H1 (cell line): ENCODE data around the gene SEPTIN5. TPM values are rescaled to one million over a fixed set of nuclear protein-coding genes. Genes with fewer than 3 reads are reported as not detected.
"Not testable (repeated sequence)": the region's sequence is repeated elsewhere in the genome, so short reads cannot be mapped to it uniquely, and the experiment has no call there.

Source experiments
- CTCF ChIA-PET: fragments of 300-600 bp; sonication (Branson Sonifier 250); formaldehyde crosslinking; loops from one replicate; lab custom pipeline; 2021; ENCODE audit not compliant: partially characterized antibody; lab: Charles Lee
- POLR2A ChIA-PET: fragments of 300-600 bp; sonication (Branson Sonifier 250); formaldehyde crosslinking; loops from one replicate; lab custom pipeline; 2021; ENCODE audit warnings: inconsistent platforms; ENCODE audit not compliant: partially characterized antibody; lab: Charles Lee
- DNase-seq, 2 experiments: peaks; one replicate each; pipeline versions ENCODE4 v3.0.0 to v3.0.0-alpha.2; 2010 to 2022; ENCODE audit warnings: low spot score in 2 of 2, low read depth in 1 of 2, mixed read lengths in 1 of 2
- FAIRE-seq: peaks from 2 replicates; lab custom pipeline; 2011; peaks lifted over from hg19 to GRCh38; lab: Jason Lieb, UNC
- H2AFZ ChIP-seq: 2 replicates; pipeline ENCODE4 v1.8.1; 2012; ENCODE audit warnings: low read length, inconsistent platforms
- H2AK5ac ChIP-seq: 2 replicates; pipeline ENCODE4 v1.6.1; 2013; ENCODE audit warnings: low read depth, low read length
- H2BK120ac ChIP-seq: replicated peaks from 2 replicates; pipeline ENCODE3; 2013; ENCODE audit warnings: low read depth, low read length, inconsistent platforms
- H2BK12ac ChIP-seq: 2 replicates; pipeline ENCODE4 v1.6.1; 2013; ENCODE audit warnings: low read depth, low read length
- H2BK15ac ChIP-seq: 2 replicates; pipeline ENCODE4 v1.6.1; 2013; ENCODE audit warnings: low read length
- H2BK20ac ChIP-seq: 2 replicates; pipeline ENCODE4 v1.6.1; 2013; ENCODE audit warnings: low read length
- H2BK5ac ChIP-seq: 2 replicates; pipeline ENCODE4 v1.6.1; 2013; ENCODE audit warnings: low read depth, low read length
- H3K14ac ChIP-seq: 2 replicates; pipeline ENCODE4 v1.6.1; 2013; ENCODE audit warnings: inconsistent platforms; ENCODE audit not compliant: insufficient read length
- H3K18ac ChIP-seq: 2 replicates; pipeline ENCODE4 v1.6.1; 2013; ENCODE audit warnings: low read length; ENCODE audit errors: extremely low read depth
- H3K23ac ChIP-seq: 2 replicates; pipeline ENCODE4 v1.6.1; 2013; ENCODE audit warnings: inconsistent platforms; ENCODE audit not compliant: insufficient read length
- H3K23me2 ChIP-seq: 2 replicates; pipeline ENCODE4 v1.6.1; 2013; ENCODE audit warnings: low read depth, low read length
- H3K27ac ChIP-seq: 2 replicates; pipeline ENCODE4 v1.6.1; 2011; ENCODE audit warnings: low read depth, low read length, inconsistent platforms
- H3K27me3 ChIP-seq, 4 experiments: replicated peaks in 1 of 4; 1 replicate in 1 of 4; 2 replicates in 3 of 4; pipeline versions ENCODE4 v1.6.1 to v1.8.1; 2011 to 2013; ENCODE audit warnings: low read length in 3 of 4, mild to moderate bottlenecking in 3 of 4, inconsistent platforms in 2 of 4, mixed read lengths in 2 of 4, moderate library complexity in 1 of 4; ENCODE audit not compliant: control insufficient read depth in 3 of 4, insufficient read depth in 3 of 4; ENCODE audit errors: extremely low read depth in 1 of 4
- H3K36me3 ChIP-seq, 4 experiments: 2 replicates each; pipeline versions ENCODE4 v1.6.1 to v1.8.1; 2011 to 2013; ENCODE audit warnings: mild to moderate bottlenecking in 4 of 4, low read length in 3 of 4, moderate library complexity in 2 of 4, control low read depth in 1 of 4, inconsistent platforms in 1 of 4; ENCODE audit not compliant: insufficient read depth in 4 of 4, control insufficient read depth in 2 of 4
- H3K4ac ChIP-seq: replicated peaks from 2 replicates; pipeline ENCODE3; 2013; ENCODE audit warnings: low read length, low read depth, mixed read lengths, inconsistent platforms; ENCODE audit not compliant: insufficient read length
- H3K4me1 ChIP-seq, 4 experiments: replicated peaks in 1 of 4; 1 replicate in 1 of 4; 2 replicates in 3 of 4; pipeline versions ENCODE4 v1.6.1 to v1.8.1; 2011 to 2013; ENCODE audit warnings: low read length in 3 of 4, inconsistent platforms in 2 of 4, mixed read lengths in 1 of 4; ENCODE audit not compliant: insufficient read depth in 4 of 4, control insufficient read depth in 3 of 4
- H3K4me2 ChIP-seq, 2 experiments: 2 replicates each; pipeline versions ENCODE4 v1.6.1 to v1.8.1; 2011 to 2013; ENCODE audit warnings: low read depth in 2 of 2, low read length in 2 of 2, control low read depth in 1 of 2, inconsistent platforms in 1 of 2, mild to moderate bottlenecking in 1 of 2; ENCODE audit not compliant: insufficient read depth in 1 of 2
- H3K4me3 ChIP-seq, 4 experiments: fragments of 200-600, 300-600 bp in 1 of 4; sonication (generic), shearing (Covaris generic), sonication (Bioruptor Twin) in 1 of 4; 2 replicates each; pipeline versions ENCODE4 v1.5.1 to v1.8.1; 2011 to 2016; ENCODE audit warnings: low read length in 4 of 4, low read depth in 3 of 4, control low read depth in 2 of 4, inconsistent platforms in 2 of 4, mild to moderate bottlenecking in 2 of 4, mixed read lengths in 1 of 4, moderate library complexity in 1 of 4; ENCODE audit not compliant: insufficient read depth in 2 of 4; ENCODE audit errors: extremely low read depth in 1 of 4
- H3K56ac ChIP-seq: replicated peaks from 2 replicates; pipeline ENCODE3; 2013; ENCODE audit warnings: low read depth, mild to moderate bottlenecking, mixed read lengths, low read length, inconsistent platforms; ENCODE audit not compliant: insufficient read length
- H3K79me1 ChIP-seq: 2 replicates; pipeline ENCODE4 v1.6.1; 2013; ENCODE audit warnings: low read depth, low read length, control low read depth
- H3K79me2 ChIP-seq, 2 experiments: 2 replicates each; pipeline versions ENCODE4 v1.6.1 to v1.8.1; 2012 to 2013; ENCODE audit warnings: low read length in 2 of 2, mild to moderate bottlenecking in 2 of 2, inconsistent platforms in 1 of 2; ENCODE audit not compliant: insufficient read depth in 2 of 2, control insufficient read depth in 1 of 2
- H3K9ac ChIP-seq, 4 experiments: replicated peaks in 1 of 4; 1 replicate in 1 of 4; 2 replicates in 3 of 4; pipeline versions ENCODE4 v1.6.1 to v1.8.1; 2011 to 2013; ENCODE audit warnings: low read depth in 3 of 4, low read length in 3 of 4, control low read depth in 2 of 4, mild to moderate bottlenecking in 2 of 4, moderate library complexity in 2 of 4, inconsistent platforms in 1 of 4; ENCODE audit errors: extremely low read depth in 1 of 4
- H3K9me3 ChIP-seq, 2 experiments: 2 replicates each; pipeline versions ENCODE4 v1.6.1 to v1.8.1; 2012 to 2013; ENCODE audit warnings: mild to moderate bottlenecking in 2 of 2, moderate library complexity in 2 of 2, control low read depth in 1 of 2, inconsistent platforms in 1 of 2, low read depth in 1 of 2, low read length in 1 of 2, mixed read lengths in 1 of 2; ENCODE audit not compliant: insufficient read depth in 2 of 2
- H4K20me1 ChIP-seq, 2 experiments: replicated peaks in 1 of 2; 2 replicates each; pipeline versions ENCODE3 to v1.8.1; 2011 to 2013; ENCODE audit warnings: inconsistent platforms in 2 of 2, low read length in 2 of 2, mild to moderate bottlenecking in 1 of 2; ENCODE audit not compliant: insufficient read depth in 2 of 2, control insufficient read depth in 1 of 2
- H4K5ac ChIP-seq: 2 replicates; pipeline ENCODE4 v1.6.1; 2013; ENCODE audit warnings: low read length, low read depth, mixed read lengths, inconsistent platforms; ENCODE audit not compliant: insufficient read length
- H4K8ac ChIP-seq: 2 replicates; pipeline ENCODE4 v1.8.0; 2013; ENCODE audit warnings: mild to moderate bottlenecking, moderate library complexity, low read length, inconsistent platforms; ENCODE audit not compliant: insufficient read depth; ENCODE audit errors: extremely low read depth
- H4K91ac ChIP-seq: replicated peaks from 2 replicates; pipeline ENCODE3; 2013; ENCODE audit warnings: low read length, mixed read lengths, inconsistent platforms; ENCODE audit not compliant: insufficient read length
- WGBS, 2 experiments: shearing (Covaris generic) in 1 of 2; methylation state at CpG; one replicate each; pipeline versions ENCODE4 v1.1.6 to v1.1.7; 2013 to 2015; ENCODE audit warnings: low lambda C conversion rate in 2 of 2, mixed read lengths in 2 of 2, inconsistent platforms in 1 of 2, low coverage in 1 of 2, missing lambda C conversion rate in 1 of 2; ENCODE audit not compliant: insufficient replicate concordance in 2 of 2, insufficient coverage in 1 of 2, insufficient read length in 1 of 2; ENCODE audit errors: extremely low coverage in 1 of 2, missing lambda C conversion rate in 1 of 2; 5-methylcytosine and 5-hydroxymethylcytosine counted together
- polyA plus RNA-seq, 7 experiments: library from polyadenylated mRNA; depleted of rRNA in 3 of 7; stranded (reverse) in 5 of 7; unstranded in 2 of 7; fragments of >200 nt in 5 of 7; fragments of 200-250 nt in 2 of 7; gene quantifications; 1 replicate in 5 of 7; 2 replicates in 1 of 7; 4 replicates in 1 of 7; pipeline versions ENCODE4 v1.2.1 to v1.2.3, GENCODE V29; 2011 to 2013; ENCODE audit warnings: missing spikeins in 2 of 7, mixed read lengths in 2 of 7
- total RNA-seq: library from RNA; stranded (reverse); fragmentation: NEBNext Ultra II Directional; extraction: Animal tissue kit (Norgen Biotek cat#: 25700); gene quantifications from 2 replicates; pipeline ENCODE4 v1.2.1, GENCODE V29; 2021

Gene SEPTIN5
- total and polyA plus RNA-seq, 2 of the 8 experiments (the other 6 are each of a cell fraction or from before 2014, with no cell fraction given) = 6.0 to 8.6 TPM

DNA sequence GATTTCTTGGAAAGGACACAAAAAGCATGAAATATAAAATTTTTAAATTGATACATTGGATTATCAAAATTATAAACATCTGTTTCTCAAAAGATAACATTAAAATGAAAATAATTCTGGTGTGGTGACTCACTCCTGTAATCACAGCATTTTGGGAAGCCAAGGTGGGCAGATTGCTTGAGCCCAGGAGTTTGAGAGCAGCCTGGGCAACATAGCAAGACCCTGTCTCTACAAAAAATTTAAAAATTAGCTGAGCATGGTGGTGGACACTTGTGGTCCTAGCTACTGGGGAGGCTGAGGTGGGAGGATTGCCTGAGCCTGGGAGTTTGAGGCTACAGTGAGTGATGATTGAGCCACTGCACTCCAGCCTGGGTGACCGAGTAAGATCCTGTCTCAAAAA is 16.4 kb upstream of the SEPTIN5 start:
- WGBS, 2 experiments = 75% methylated on average over 1 of the region's 1 CpG; no CpG with 5 or more reads in 1 of the 2 experiments
- H3K23ac ChIP-seq, H3K9ac ChIP-seq, H3K9me3 ChIP-seq, H4K5ac ChIP-seq, H2BK20ac ChIP-seq, H2BK12ac ChIP-seq, H3K4me3 ChIP-seq, H3K79me2 ChIP-seq, H4K91ac ChIP-seq, POLR2A ChIA-PET, H3K56ac ChIP-seq, DNase-seq, H3K36me3 ChIP-seq, H4K20me1 ChIP-seq, H3K27ac ChIP-seq, H3K23me2 ChIP-seq, H3K4me2 ChIP-seq, H2BK5ac ChIP-seq, H4K8ac ChIP-seq, H3K79me1 ChIP-seq, H2BK15ac ChIP-seq, H2AK5ac ChIP-seq, FAIRE-seq, H3K27me3 ChIP-seq, H2BK120ac ChIP-seq, H2AFZ ChIP-seq, H3K18ac ChIP-seq, H3K4me1 ChIP-seq, H3K4ac ChIP-seq, H3K14ac ChIP-seq: not testable (repeated sequence)
- CTCF ChIA-PET = interaction anchor here (0.7 to 1.7 kb wide), 2 partner anchors 18 to 26 kb away, joined by 3 to 8 read pairs; partner anchors contain the start of gene GP1BB
